Measurements from ENCODE around the gene HAS3.
A peak's percentile ranks its signal among the peaks of the same experiment; 100 is the strongest.

HAS3 gene

GRCh38 chr16:69089091-69089910 lies 16.2 kb upstream of the HAS3 start:
- H3K4me3 ChIP-seq (ENCODE audit: low read depth, low read length), result no peak overlapping the region

- H3K4me3 ChIP-seq (ENCODE audit: low read depth, low read length), result no peak overlapping the region
Measured at GRCh38 chr16:69093974-69094373, 11.5 kb upstream of the HAS3 start.

- no peak overlapping the region for H3K4me3 ChIP-seq (ENCODE audit: low read depth, low read length)
Measured at GRCh38 chr16:69094501-69094900, 11.0 kb upstream of the HAS3 start.

- H3K4me3 ChIP-seq (ENCODE audit: low read depth, low read length), result no peak overlapping the region
Measured at GRCh38 chr16:69095193-69095592, 10.3 kb upstream of the HAS3 start.

- no peak overlapping the region for H3K4me3 ChIP-seq (ENCODE audit: low read depth, low read length)
Measured at GRCh38 chr16:69100071-69100691, 5.3 kb upstream of the HAS3 start.

- H3K4me3 ChIP-seq (ENCODE audit: low read depth, low read length), result peak overlapping the region; percentile 78
Measured at GRCh38 chr16:69106491-69107315, 1.2 kb downstream of the HAS3 start.

GRCh38 chr16:69107316-69107962 lies 2.0 kb downstream of the HAS3 start:
- H3K4me3 ChIP-seq (ENCODE audit: low read depth, low read length), result peak overlapping the region; percentile 78

GRCh38 chr16:69108064-69108904 lies 2.8 kb downstream of the HAS3 start:
- peak overlapping the region; percentile 78 for H3K4me3 ChIP-seq (ENCODE audit: low read depth, low read length)

GRCh38 chr16:69108905-69109252 lies 3.4 kb downstream of the HAS3 start:
- no peak overlapping the region for H3K4me3 ChIP-seq (ENCODE audit: low read depth, low read length)

GRCh38 chr16:69109486-69110270 lies 4.2 kb downstream of the HAS3 start:
- no peak overlapping the region for H3K4me3 ChIP-seq (ENCODE audit: low read depth, low read length)

- H3K4me3 ChIP-seq (ENCODE audit: low read depth, low read length), result no peak overlapping the region
Measured at GRCh38 chr16:69110406-69110805, 5.0 kb downstream of the HAS3 start.

GRCh38 chr16:69111216-69111875 lies 5.9 kb downstream of the HAS3 start:
- H3K4me3 ChIP-seq (ENCODE audit: low read depth, low read length), result no peak overlapping the region

GRCh38 chr16:69111876-69112230 lies 6.4 kb downstream of the HAS3 start:
- no peak overlapping the region for H3K4me3 ChIP-seq (ENCODE audit: low read depth, low read length)

- no peak overlapping the region for H3K4me3 ChIP-seq (ENCODE audit: low read depth, low read length)
Measured at GRCh38 chr16:69112285-69113129, 7.1 kb downstream of the HAS3 start.

- no peak overlapping the region for H3K4me3 ChIP-seq (ENCODE audit: low read depth, low read length)
Measured at GRCh38 chr16:69113216-69113615, 7.8 kb downstream of the HAS3 start.

- no peak overlapping the region for H3K4me3 ChIP-seq (ENCODE audit: low read depth, low read length)
Measured at GRCh38 chr16:69114346-69114975, 9.0 kb downstream of the HAS3 start.

GRCh38 chr16:69114976-69115355 lies 9.5 kb downstream of the HAS3 start:
- H3K4me3 ChIP-seq (ENCODE audit: low read depth, low read length), result no peak overlapping the region

- no peak overlapping the region for H3K4me3 ChIP-seq (ENCODE audit: low read depth, low read length)
Measured at GRCh38 chr16:69115361-69115760, 9.9 kb downstream of the HAS3 start.
